ENCODE results near the gene ATRNL1.

GRCh38 chr10:115875172-115875571 is 782.0 kb downstream of the ATRNL1 start:
- TF ChIP-seq CTCF (IDR thresholded peaks at IDR 0.05) (no peak), FOXK1 (CRISPR knock-in tag; IDR thresholded peaks at IDR 0.05) (no peak), ZNF121 (CRISPR knock-in tag; IDR thresholded peaks at IDR 0.05) (no peak), NR3C1 (CRISPR knock-in tag; conservative IDR thresholded peaks at IDR 0.05; ENCODE audit: low read depth) (no peak), CDX4 (CRISPR knock-in tag; IDR thresholded peaks at IDR 0.05; ENCODE audit: borderline replicate concordance) (no peak)
